HepG2 (cell line): Measurements from ENCODE around the gene RFX2. TPM values are rescaled to one million over a fixed set of nuclear protein-coding genes. Genes with fewer than 3 reads are reported as not detected.

ENCODE experiments used
- ATF7-NPFF ChIP-seq: sonication (generic); formaldehyde crosslinking; IDR thresholded peaks from 2 replicates; pipeline ENCODE4 v1.8.1; 2023; ENCODE audit warnings: mild to moderate bottlenecking, low read depth, missing genetic modification reagents, moderate library complexity
- CBX2 ChIP-seq, 2 experiments: fragments of 200-600 bp in 1 of 2; sonication (generic); formaldehyde crosslinking in 1 of 2; IDR thresholded peaks; 2 replicates each; pipeline versions ENCODE4 v1.7.0 to v1.8.1; 2018 to 2022; ENCODE audit warnings: low read depth in 2 of 2, low read length in 1 of 2, mild to moderate bottlenecking in 1 of 2, missing genetic modification reagents in 1 of 2
- HIVEP1 ChIP-seq: sonication (generic); formaldehyde crosslinking; IDR thresholded peaks from 2 replicates; pipeline ENCODE4 v1.4.0; 2020; ENCODE audit warnings: mild to moderate bottlenecking, missing genetic modification reagents
- ISX ChIP-seq: sonication (generic); formaldehyde crosslinking; conservative IDR thresholded peaks from 2 replicates; pipeline ENCODE4 v1.5.0; 2020; ENCODE audit warnings: missing genetic modification reagents
- MIER3 ChIP-seq: IDR thresholded peaks from 2 replicates; pipeline ENCODE4 v1.6.1; 2016; ENCODE audit warnings: missing compliant biosample characterization, borderline replicate concordance
- MXI1 ChIP-seq: IDR thresholded peaks from 3 replicates; pipeline ENCODE4 v1.6.1; 2012; ENCODE audit warnings: low read depth, low read length, inconsistent platforms, borderline replicate concordance
- PAX8 ChIP-seq: sonication (generic); formaldehyde crosslinking; IDR thresholded peaks from 2 replicates; pipeline ENCODE4 v1.8.0; 2022; ENCODE audit warnings: mild to moderate bottlenecking, missing genetic modification reagents, borderline replicate concordance
- SUZ12 ChIP-seq: fragments of 150-350 bp; IDR thresholded peaks from 2 replicates; pipeline ENCODE4 v1.6.1; 2014; ENCODE audit warnings: low read depth, low read length
- TOPORS ChIP-seq: sonication (generic); formaldehyde crosslinking; IDR thresholded peaks from 2 replicates; pipeline ENCODE4 v1.8.0; 2023; ENCODE audit warnings: mild to moderate bottlenecking, missing genetic modification reagents
- U2AF2 ChIP-seq: fragments of 200-400 bp; formaldehyde crosslinking; IDR thresholded peaks from 2 replicates; pipeline ENCODE4 v1.6.1; 2017; ENCODE audit warnings: low read depth, mild to moderate bottlenecking, low read length
- ZFYVE20 ChIP-seq: sonication (generic); formaldehyde crosslinking; IDR thresholded peaks from 2 replicates; pipeline ENCODE4 v1.8.0; 2023; ENCODE audit warnings: low read depth, mild to moderate bottlenecking, moderate library complexity, missing genetic modification reagents, borderline replicate concordance
- ZNF333 ChIP-seq: sonication (generic); formaldehyde crosslinking; IDR thresholded peaks from 2 replicates; pipeline ENCODE4 v1.4.0; 2020; ENCODE audit warnings: mild to moderate bottlenecking, missing genetic modification reagents, borderline replicate concordance
- ZNF354B ChIP-seq: sonication (generic); formaldehyde crosslinking; IDR thresholded peaks from 2 replicates; pipeline ENCODE4 v1.8.0; 2022; ENCODE audit warnings: mild to moderate bottlenecking, missing genetic modification reagents
- ZNF484 ChIP-seq: sonication (generic); formaldehyde crosslinking; IDR thresholded peaks from 2 replicates; pipeline ENCODE4 v1.5.1; 2020; ENCODE audit warnings: mild to moderate bottlenecking, low read depth, missing genetic modification reagents, borderline replicate concordance
- ZNF510 ChIP-seq: sonication (generic); formaldehyde crosslinking; IDR thresholded peaks from 2 replicates; pipeline ENCODE4 v1.4.0; 2020; ENCODE audit warnings: low read depth, mild to moderate bottlenecking, missing genetic modification reagents
- ZNF672 ChIP-seq: sonication (generic); formaldehyde crosslinking; IDR thresholded peaks from 2 replicates; pipeline ENCODE4 v1.8.1; 2022; ENCODE audit warnings: missing genetic modification reagents
- ZSCAN12 ChIP-seq: sonication (generic); formaldehyde crosslinking; IDR thresholded peaks from 2 replicates; pipeline ENCODE4 v1.9.0; 2021; ENCODE audit warnings: mild to moderate bottlenecking, missing genetic modification reagents
- polyA plus RNA-seq, 8 experiments: library from polyadenylated mRNA; depleted of rRNA in 3 of 8; stranded (reverse) in 7 of 8; unstranded in 1 of 8; fragments of >200 nt; fragmentation: Illumina TruSeq in 4 of 8; extraction: Trizol in 4 of 8; gene quantifications; 2 replicates each; pipeline versions ENCODE4 v1.2.1 to v1.2.3, GENCODE V29; 2011 to 2016; ENCODE audit warnings: low read depth in 4 of 8, missing spikeins in 1 of 8, mixed read lengths in 1 of 8; ENCODE audit not compliant: insufficient read depth in 1 of 8
- total RNA-seq, 5 experiments: library from RNA; depleted of rRNA; stranded (reverse); fragments of >200 nt; fragmentation: Illumina TruSeq; extraction: Trizol; gene quantifications; 2 replicates each; pipeline ENCODE4 v1.2.3, GENCODE V29; 2016; ENCODE audit warnings: low read depth in 1 of 5
- TF ChIP-seq, protein P1 (sequence below): sonication (generic); formaldehyde crosslinking; IDR thresholded peaks from 2 replicates; pipeline ENCODE4 v1.4.0; 2020; ENCODE audit warnings: mild to moderate bottlenecking, missing genetic modification reagents
- TF ChIP-seq, protein P2 (sequence below): sonication (generic); formaldehyde crosslinking; IDR thresholded peaks from 2 replicates; pipeline ENCODE4 v1.8.1; 2022; ENCODE audit warnings: low read depth, mild to moderate bottlenecking, missing genetic modification reagents
- TF ChIP-seq, protein P3 (sequence below): IDR thresholded peaks from 2 replicates; pipeline ENCODE4 v1.6.1; 2016
- TF ChIP-seq, protein P4 (sequence below): sonication (generic); formaldehyde crosslinking; IDR thresholded peaks from 2 replicates; pipeline ENCODE4 v1.5.1; 2020; ENCODE audit warnings: missing genetic modification reagents, mild to moderate bottlenecking, borderline replicate concordance

The RFX2 gene
- total and polyA plus RNA-seq, 2 of the 13 experiments (the other 11 are each of a cell fraction or from before 2014, with no cell fraction given), result 2.8 to 3.3 TPM

DNA sequence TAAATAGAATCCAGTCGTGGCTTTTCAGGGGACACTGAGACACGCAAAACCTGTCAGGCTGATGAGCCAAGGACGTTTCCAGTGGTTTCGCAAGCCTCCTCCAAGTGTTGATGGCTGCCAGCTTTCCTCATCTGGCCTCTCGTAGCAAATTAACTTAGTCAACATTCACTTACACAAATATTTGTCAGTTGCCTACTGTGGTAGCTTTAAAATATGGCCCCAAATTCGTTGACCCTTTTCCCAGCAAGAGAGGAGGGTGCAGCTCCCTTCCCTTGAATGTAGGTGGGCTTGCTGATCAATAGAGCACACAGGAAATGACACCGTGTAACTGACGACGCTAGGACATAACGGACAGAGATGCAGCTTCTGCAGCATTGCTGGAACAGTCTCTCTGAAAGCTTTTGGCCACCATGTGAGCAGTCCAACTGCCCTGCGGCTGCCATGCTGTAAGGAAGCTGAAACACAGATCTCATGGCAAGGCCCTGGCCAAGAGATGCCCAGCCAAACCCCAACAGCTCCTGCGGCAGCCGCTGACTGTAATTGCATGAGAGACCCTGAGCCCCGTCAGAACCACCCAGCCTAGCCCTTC lies 126.8 kb downstream of the RFX2 start (continued):
- TF ChIP-seq ZSCAN12 (CRISPR knock-in tag) (no peak), ZFYVE20 (CRISPR knock-in tag) (no peak), MIER3 (CRISPR knock-in tag) (peak; percentile 87), ATF7-NPFF (CRISPR knock-in tag) (no peak), PAX8 (CRISPR knock-in tag) (no peak), ZNF510 (no peak), ZNF333 (CRISPR knock-in tag) (no peak), ZNF672 (CRISPR knock-in tag) (no peak), TOPORS (CRISPR knock-in tag) (no peak), ZNF484 (no peak), HIVEP1 (CRISPR knock-in tag) (0 out of 2 replicates have a peak, but pooled peaks have one; percentile 52), ISX (no peak), MXI1 (no peak), ZNF354B (no peak), CBX2 (IDR thresholded peaks at IDR 0.05; ENCODE audit: low read depth, low read length) (no peak), CBX2 (CRISPR knock-in tag; IDR thresholded peaks at IDR 0.05; ENCODE audit: low read depth) (no peak), SUZ12 (no peak), U2AF2 (no peak)
- TF ChIP-seq, protein P1, sequence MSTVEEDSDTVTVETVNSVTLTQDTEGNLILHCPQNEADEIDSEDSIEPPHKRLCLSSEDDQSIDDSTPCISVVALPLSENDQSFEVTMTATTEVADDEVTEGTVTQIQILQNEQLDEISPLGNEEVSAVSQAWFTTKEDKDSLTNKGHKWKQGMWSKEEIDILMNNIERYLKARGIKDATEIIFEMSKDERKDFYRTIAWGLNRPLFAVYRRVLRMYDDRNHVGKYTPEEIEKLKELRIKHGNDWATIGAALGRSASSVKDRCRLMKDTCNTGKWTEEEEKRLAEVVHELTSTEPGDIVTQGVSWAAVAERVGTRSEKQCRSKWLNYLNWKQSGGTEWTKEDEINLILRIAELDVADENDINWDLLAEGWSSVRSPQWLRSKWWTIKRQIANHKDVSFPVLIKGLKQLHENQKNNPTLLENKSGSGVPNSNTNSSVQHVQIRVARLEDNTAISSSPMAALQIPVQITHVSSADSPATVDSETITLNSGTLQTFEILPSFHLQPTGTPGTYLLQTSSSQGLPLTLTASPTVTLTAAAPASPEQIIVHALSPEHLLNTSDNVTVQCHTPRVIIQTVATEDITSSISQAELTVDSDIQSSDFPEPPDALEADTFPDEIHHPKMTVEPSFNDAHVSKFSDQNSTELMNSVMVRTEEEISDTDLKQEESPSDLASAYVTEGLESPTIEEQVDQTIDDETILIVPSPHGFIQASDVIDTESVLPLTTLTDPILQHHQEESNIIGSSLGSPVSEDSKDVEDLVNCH (CRISPR knock-in tag), result no peak
- TF ChIP-seq, protein P2, sequence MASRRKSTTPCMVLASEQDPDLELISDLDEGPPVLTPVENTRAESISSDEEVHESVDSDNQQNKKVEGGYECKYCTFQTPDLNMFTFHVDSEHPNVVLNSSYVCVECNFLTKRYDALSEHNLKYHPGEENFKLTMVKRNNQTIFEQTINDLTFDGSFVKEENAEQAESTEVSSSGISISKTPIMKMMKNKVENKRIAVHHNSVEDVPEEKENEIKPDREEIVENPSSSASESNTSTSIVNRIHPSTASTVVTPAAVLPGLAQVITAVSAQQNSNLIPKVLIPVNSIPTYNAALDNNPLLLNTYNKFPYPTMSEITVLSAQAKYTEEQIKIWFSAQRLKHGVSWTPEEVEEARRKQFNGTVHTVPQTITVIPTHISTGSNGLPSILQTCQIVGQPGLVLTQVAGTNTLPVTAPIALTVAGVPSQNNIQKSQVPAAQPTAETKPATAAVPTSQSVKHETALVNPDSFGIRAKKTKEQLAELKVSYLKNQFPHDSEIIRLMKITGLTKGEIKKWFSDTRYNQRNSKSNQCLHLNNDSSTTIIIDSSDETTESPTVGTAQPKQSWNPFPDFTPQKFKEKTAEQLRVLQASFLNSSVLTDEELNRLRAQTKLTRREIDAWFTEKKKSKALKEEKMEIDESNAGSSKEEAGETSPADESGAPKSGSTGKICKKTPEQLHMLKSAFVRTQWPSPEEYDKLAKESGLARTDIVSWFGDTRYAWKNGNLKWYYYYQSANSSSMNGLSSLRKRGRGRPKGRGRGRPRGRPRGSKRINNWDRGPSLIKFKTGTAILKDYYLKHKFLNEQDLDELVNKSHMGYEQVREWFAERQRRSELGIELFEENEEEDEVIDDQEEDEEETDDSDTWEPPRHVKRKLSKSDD, result no peak
- TF ChIP-seq, protein P3, sequence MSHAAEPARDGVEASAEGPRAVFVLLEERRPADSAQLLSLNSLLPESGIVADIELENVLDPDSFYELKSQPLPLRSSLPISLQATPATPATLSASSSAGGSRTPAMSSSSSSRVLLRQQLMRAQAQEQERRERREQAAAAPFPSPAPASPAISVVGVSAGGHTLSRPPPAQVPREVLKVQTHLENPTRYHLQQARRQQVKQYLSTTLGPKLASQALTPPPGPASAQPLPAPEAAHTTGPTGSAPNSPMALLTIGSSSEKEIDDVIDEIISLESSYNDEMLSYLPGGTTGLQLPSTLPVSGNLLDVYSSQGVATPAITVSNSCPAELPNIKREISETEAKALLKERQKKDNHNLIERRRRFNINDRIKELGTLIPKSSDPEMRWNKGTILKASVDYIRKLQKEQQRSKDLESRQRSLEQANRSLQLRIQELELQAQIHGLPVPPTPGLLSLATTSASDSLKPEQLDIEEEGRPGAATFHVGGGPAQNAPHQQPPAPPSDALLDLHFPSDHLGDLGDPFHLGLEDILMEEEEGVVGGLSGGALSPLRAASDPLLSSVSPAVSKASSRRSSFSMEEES (CRISPR knock-in tag), result no peak
- TF ChIP-seq, protein P4, sequence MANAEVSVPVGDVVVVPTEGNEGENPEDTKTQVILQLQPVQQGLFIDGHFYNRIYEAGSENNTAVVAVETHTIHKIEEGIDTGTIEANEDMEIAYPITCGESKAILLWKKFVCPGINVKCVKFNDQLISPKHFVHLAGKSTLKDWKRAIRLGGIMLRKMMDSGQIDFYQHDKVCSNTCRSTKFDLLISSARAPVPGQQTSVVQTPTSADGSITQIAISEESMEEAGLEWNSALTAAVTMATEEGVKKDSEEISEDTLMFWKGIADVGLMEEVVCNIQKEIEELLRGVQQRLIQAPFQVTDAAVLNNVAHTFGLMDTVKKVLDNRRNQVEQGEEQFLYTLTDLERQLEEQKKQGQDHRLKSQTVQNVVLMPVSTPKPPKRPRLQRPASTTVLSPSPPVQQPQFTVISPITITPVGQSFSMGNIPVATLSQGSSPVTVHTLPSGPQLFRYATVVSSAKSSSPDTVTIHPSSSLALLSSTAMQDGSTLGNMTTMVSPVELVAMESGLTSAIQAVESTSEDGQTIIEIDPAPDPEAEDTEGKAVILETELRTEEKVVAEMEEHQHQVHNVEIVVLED (CRISPR knock-in tag), result no peak
